Hematopoietic multipotent progenitor cell treated with erythropoietin and hydrocortisone succinate and interleukin-3 and kit ligand, for 15 days (in vitro differentiated cells): ENCODE results near the gene PNMT.
"Not testable (repeated sequence)": the region's sequence is repeated elsewhere in the genome, so short reads cannot be mapped to it uniquely, and the experiment has no call there.

ENCODE experiments used
- DNase-seq: peaks from one replicate; pipeline ENCODE4 v3.0.0-alpha.2; 2015; ENCODE audit warnings: low spot score

The PNMT gene

GRCh38 chr17:39687546-39688474 lies 19.6 kb downstream of the PNMT start, which contains the start of gene PGAP3:
Gene PGAP3, minus strand, starts transcription at chr17:39688057. Its CDS starts 43 bp downstream, at chr17:39688014.
- peak; percentile 86 for DNase-seq

- DNase-seq, result no peak
Measured at GRCh38 chr17:39688475-39688835, 20.2 kb downstream of the PNMT start.

- DNase-seq, result no peak
Measured at GRCh38 chr17:39688945-39689344, 20.7 kb downstream of the PNMT start.

GRCh38 chr17:39694593-39694992 lies 26.3 kb downstream of the PNMT start:
- DNase-seq, result no peak

GRCh38 chr17:39695089-39695474 lies 26.8 kb downstream of the PNMT start:
- no peak for DNase-seq

- DNase-seq, result no peak
Measured at GRCh38 chr17:39696731-39697130, 28.5 kb downstream of the PNMT start.

- DNase-seq, result no peak
Measured at GRCh38 chr17:39697961-39698360, 29.7 kb downstream of the PNMT start.

GRCh38 chr17:39699157-39699817 lies 31.0 kb downstream of the PNMT start:
- not testable (repeated sequence) for DNase-seq

GRCh38 chr17:39699818-39700147 lies 31.5 kb downstream of the PNMT start, which contains the start of gene ERBB2:
Gene ERBB2, plus strand, starts transcription at chr17:39700064. Its CDS starts 175 bp downstream, at chr17:39700239.
- no peak for DNase-seq

GRCh38 chr17:39700148-39700987 lies 32.1 kb downstream of the PNMT start:
- no peak for DNase-seq

- no peak for DNase-seq
Measured at GRCh38 chr17:39701012-39701783, 32.9 kb downstream of the PNMT start.

- DNase-seq, result no peak
Measured at GRCh38 chr17:39701784-39702422, 33.6 kb downstream of the PNMT start.

- DNase-seq, result no peak
Measured at GRCh38 chr17:39702901-39703893, 34.9 kb downstream of the PNMT start.

GRCh38 chr17:39703913-39704312 lies 35.7 kb downstream of the PNMT start:
- DNase-seq, result no peak

- DNase-seq, result no peak
Measured at GRCh38 chr17:39704821-39705551, 36.7 kb downstream of the PNMT start.

GRCh38 chr17:39705786-39706348 lies 37.6 kb downstream of the PNMT start:
- DNase-seq, result no peak

- DNase-seq, result no peak
Measured at GRCh38 chr17:39706383-39706782, 38.1 kb downstream of the PNMT start.

GRCh38 chr17:39706921-39707337 lies 38.7 kb downstream of the PNMT start:
- DNase-seq, result no peak
